HG02678 (cell line): ENCODE data around the gene RCN1.
"Not testable (repeated sequence)": the region's sequence is repeated elsewhere in the genome, so short reads cannot be mapped to it uniquely, and the experiment has no call there.

Experiments used
- ATAC-seq: cut with Tn5 transposase; IDR thresholded peaks from one replicate; pipeline ENCODE4 v1.9.1; 2021; ENCODE audit warnings: mild to moderate bottlenecking, moderate library complexity; ENCODE audit not compliant: unreplicated experiment

Gene RCN1

GRCh38 chr11:32073644-32074026, 17.2 kb upstream of the RCN1 start:
- no peak for ATAC-seq

- ATAC-seq = no peak
Observed at GRCh38 chr11:32079553-32079952, 11.3 kb upstream of the RCN1 start.

- ATAC-seq = no peak
Observed at GRCh38 chr11:32080361-32080980, 10.4 kb upstream of the RCN1 start.

GRCh38 chr11:32081129-32081641, 9.7 kb upstream of the RCN1 start:
- no peak for ATAC-seq

- ATAC-seq = no peak
Observed at GRCh38 chr11:32081901-32082300, 9.0 kb upstream of the RCN1 start.

- no peak for ATAC-seq
Observed at GRCh38 chr11:32082346-32082986, 8.4 kb upstream of the RCN1 start.

- no peak for ATAC-seq
Observed at GRCh38 chr11:32087597-32087996, 3.3 kb upstream of the RCN1 start.

- no peak for ATAC-seq
Observed at GRCh38 chr11:32088117-32088941, 2.5 kb upstream of the RCN1 start.

GRCh38 chr11:32092581-32093170, 1.8 kb downstream of the RCN1 start:
- no peak for ATAC-seq

- ATAC-seq = no peak
Observed at GRCh38 chr11:32094923-32095322, 4.0 kb downstream of the RCN1 start.

- no peak for ATAC-seq
Observed at GRCh38 chr11:32098142-32098903, 7.4 kb downstream of the RCN1 start.

GRCh38 chr11:32099516-32099915, 8.6 kb downstream of the RCN1 start:
- no peak for ATAC-seq

- ATAC-seq = no peak
Observed at GRCh38 chr11:32100495-32100894, 9.6 kb downstream of the RCN1 start.

GRCh38 chr11:32101791-32102190, 10.9 kb downstream of the RCN1 start:
- no peak for ATAC-seq

GRCh38 chr11:32103121-32103719, 12.3 kb downstream of the RCN1 start:
- not testable (repeated sequence) for ATAC-seq

- no peak for ATAC-seq
Observed at GRCh38 chr11:32103941-32104340, 13.1 kb downstream of the RCN1 start.

- ATAC-seq = peak; percentile 87
Observed at GRCh38 chr11:32105871-32106560, 15.1 kb downstream of the RCN1 start.

- no peak for ATAC-seq
Observed at GRCh38 chr11:32107647-32108046, 16.8 kb downstream of the RCN1 start.

GRCh38 chr11:32108576-32108975, 17.7 kb downstream of the RCN1 start:
- no peak for ATAC-seq

- ATAC-seq = no peak
Observed at GRCh38 chr11:32109138-32109537, 18.3 kb downstream of the RCN1 start.
